HG02884 (cell line): Measurements from ENCODE around the gene FNDC3B.
A peak's percentile ranks its signal among the peaks of the same experiment; 100 is the strongest.

ENCODE experiments used
- ATAC-seq: cut with Tn5 transposase; IDR thresholded peaks from one replicate; pipeline ENCODE4 v1.9.1; 2021; ENCODE audit warnings: mild to moderate bottlenecking, moderate library complexity; ENCODE audit not compliant: unreplicated experiment

Gene FNDC3B

DNA sequence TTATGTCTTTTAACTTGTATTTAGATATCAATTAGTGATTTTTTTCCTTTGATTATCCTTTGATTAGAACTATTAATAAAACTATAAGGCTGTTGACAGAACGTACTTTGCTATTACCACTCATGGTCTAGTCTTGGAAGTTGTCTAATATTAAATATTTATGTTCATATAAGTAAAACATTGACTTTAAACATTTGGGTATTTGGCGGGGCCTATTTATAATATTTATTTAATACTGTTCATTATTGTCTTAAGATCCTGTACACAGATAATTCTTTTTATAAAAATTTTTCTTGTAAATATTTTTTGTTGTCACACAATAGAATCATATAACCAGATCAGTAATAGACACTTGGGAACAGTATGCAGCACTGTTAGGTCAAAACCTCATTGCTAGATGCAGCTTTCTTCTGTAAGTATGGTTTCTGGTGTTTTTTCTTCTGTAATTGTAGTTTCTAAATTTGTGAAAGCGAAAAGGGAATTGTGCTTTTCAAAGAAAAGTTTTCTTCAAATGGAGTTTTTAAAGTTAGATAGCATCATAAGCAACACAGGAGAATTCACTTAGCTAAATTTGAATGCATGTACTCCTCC is 93.4 kb downstream of the FNDC3B start:
- no peak for ATAC-seq

DNA sequence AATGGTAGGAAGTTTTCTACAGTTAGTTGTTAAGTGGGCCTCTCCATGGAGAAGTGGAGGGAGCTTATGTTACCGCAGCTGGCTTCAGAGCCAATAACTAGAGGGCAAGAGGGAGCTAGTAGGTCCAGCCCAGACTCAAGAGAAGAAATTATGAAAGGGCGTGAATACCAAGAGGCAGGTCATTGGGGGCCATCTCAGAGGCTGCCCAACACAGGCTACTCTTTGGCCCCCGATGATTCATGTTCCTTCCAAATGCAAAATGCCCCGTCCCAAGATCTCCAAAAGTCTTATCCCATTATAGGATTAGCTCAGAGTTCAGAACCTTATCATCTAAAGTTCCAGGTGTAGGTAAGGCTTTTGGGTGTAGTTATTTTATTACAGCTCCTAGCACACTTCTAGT is 94.5 kb downstream of the FNDC3B start:
- no peak for ATAC-seq

DNA sequence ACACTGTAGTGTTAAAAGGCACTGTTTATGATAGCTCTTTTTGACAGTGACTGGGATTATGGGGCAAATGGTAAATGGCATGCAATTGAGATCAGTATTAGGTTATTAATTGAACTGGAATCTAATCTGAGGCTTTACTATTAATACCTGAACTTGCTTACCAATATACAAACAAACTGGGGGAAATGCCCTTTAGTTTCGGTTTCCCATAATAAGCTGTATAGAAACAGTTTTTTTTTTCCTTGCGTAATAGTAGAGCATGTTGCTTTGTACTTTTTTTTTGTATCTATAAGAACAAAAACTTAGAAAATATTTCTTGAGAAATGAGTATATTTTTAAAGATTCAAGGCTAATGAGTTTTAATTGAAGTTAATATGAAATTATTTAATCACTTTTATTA is 95.0 kb downstream of the FNDC3B start:
- peak; percentile 29 for ATAC-seq

DNA sequence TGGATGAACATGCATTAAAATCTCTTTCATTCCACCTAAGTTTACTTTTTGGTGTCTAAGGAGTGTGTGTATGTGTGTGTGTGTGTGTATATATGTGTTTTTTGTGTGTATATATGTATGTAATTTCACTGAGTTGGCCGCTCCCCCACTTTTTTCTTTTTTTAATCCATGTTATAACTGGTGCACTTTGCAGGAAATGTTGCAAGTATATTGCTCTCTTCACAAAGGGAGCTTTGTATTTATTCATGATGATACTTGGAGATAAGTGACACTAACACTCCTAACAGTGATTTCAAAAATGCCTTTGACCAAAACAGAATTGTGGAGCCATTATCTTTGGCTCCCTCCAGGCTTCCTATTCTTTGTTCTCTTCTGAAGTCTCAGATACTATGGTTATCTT is 95.8 kb downstream of the FNDC3B start:
- ATAC-seq = no peak

DNA sequence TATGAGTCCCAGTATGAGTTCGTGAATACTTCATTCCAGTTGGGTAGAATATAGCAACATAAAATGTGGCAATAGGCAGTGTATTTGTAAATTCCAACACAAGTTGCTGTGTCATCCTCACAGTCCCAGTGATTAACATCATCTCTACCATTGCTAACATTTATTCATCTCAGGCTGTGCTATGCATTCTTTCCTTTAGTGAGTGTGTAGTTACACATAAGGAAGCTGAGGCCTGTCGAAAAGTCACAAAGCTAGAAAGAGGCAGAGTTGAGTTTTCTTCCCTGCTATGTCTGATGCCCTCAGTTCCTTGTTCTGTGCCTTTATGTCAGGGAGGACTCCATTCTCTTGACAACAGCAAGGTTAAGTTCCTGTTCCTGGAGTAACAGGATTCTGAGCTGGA is 96.4 kb downstream of the FNDC3B start:
- ATAC-seq = no peak

DNA sequence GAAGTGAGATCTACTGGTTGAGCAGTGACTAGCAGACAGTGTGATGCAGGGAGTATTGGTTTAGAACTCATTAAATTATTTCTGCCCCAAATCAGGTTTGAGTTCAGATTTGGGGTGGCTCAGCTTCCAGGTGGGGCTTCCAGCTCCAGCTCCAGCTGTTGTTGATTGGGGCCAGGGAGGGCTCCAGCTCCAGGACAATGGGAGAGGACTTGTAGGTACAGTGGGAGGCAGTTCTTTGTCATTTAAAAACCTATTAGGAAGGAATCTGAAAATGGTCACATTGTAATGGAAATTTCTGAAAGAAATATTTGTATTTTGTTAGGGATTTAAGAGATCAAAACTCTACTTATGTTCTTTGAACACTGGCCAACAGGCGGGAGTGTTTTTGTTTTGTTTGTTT is 97.0 kb downstream of the FNDC3B start:
- ATAC-seq = no peak

DNA sequence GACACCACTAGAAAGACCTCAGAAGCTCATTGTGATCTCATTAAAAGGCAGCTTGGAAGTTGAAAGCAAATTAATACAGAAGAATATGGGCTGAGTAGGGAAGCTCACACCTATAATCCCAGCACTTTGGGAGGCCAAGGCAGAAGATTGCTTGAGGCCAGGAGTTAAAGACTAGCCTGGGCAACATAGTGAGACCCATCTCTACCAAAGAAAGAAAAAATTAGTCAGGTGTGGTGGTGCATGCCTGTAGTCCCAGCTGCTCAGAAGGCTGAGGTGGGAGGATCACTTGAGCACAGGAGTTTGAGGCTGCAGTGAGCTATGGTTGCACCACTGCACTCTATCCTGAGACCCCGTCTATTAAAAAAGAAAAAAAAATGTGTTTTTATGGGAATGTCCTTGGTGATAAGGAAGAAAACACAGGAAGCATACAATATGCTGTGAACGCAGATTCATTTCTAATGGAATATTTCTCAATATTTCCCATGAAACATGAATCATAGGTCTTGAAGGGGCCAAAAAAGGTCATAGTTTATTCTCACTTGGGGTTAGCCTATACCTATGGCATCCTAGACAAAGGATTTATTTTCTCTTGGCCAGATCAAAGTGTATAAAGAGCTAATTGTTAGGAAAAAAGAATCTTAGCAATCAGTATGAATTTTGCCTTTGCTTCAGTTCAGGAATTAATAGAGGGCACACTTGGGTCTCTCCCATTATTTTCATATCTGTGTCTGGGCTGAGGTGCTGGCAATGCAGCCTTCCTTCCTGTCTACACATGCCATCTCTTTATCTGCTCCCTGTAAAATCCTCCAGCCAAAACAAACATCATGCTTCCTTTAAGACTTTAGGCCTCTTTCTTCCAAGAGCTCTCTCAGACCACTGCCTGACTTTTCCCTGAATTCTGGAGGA is 98.2 kb downstream of the FNDC3B start:
- ATAC-seq = no peak

DNA sequence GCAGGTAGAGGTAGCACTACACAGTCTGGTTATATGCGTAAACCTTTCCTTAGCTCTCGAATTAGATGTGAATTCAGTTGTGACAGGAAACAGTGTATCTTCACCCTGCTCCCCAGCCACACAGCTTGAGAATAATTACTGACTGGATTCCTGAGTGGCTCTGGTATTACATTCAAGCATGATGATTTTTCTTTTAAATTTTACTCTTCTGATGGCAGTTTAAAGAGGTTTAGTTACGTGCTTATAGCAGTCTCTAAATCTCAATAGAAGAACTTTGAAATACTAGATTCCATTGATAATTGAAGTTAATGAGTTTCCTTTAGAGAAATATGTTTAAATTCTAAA is 98.8 kb downstream of the FNDC3B start:
- no peak for ATAC-seq

DNA sequence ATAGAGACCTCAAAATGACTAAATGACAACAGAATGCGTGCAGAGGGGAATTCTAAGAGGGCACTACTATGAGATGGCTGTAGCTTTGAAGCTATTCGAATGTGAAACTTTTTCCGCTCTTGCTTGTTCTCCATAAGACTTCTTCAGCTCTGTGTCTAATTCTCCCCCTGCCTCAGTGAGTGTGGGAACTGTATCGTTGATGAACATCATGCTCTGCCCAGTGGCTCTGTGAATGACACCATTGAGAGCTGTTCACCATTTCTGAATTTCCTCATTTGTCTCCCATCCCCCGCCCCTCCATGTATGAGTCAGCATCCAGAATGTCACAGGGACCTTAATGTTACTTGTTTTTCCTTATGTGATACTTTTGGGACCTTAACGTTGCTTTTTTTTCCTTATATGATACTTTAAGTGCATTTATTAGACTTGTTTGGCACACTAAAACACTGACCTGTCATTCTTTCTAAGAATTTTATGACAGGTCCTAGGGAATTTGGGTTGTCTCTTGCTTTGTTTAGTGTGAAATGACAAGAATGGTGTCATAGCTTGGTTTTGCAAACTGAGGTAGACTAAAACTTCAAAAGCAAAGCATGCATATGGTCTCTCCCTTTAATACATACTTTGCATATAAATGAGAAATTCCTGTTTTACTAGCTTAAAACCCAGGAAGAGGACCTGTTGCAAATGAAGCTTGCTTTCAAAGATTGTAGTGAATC is 99.6 kb downstream of the FNDC3B start:
- ATAC-seq = peak; percentile 31

DNA sequence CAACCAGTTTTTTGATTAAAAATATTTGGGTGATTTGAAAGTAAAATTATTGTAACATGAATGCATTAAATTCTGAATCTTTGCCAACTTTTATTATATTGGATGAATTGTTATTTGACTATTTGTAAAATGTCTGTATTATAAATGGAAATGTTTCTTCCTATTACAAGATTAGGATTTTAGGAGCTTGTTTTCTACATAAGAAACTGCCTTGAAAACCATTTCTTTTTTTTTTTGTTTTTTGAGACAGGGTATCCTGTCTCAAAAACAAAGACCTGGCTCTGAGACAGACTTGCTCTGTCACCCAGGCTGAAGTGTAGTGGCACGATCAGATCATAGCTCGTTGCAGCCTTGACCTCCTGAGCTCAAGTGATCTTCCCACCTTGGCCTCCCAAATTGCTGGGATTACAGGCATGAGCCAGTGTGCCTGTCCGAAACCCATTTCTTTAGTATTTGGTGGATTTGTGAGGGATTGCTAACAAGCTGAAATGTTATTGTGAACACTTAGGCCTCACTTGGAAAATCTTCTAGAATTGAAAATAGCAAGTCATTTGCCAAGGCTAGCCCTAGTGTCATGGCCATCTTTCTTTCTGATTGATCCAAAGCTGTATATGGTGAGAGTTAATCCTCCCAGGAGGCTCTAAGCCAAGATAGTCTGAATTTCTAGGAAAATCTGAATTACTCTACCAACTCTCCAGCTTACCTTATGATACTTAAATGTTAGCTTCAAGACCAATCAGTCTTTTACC is 100.3 kb downstream of the FNDC3B start:
- ATAC-seq = no peak

DNA sequence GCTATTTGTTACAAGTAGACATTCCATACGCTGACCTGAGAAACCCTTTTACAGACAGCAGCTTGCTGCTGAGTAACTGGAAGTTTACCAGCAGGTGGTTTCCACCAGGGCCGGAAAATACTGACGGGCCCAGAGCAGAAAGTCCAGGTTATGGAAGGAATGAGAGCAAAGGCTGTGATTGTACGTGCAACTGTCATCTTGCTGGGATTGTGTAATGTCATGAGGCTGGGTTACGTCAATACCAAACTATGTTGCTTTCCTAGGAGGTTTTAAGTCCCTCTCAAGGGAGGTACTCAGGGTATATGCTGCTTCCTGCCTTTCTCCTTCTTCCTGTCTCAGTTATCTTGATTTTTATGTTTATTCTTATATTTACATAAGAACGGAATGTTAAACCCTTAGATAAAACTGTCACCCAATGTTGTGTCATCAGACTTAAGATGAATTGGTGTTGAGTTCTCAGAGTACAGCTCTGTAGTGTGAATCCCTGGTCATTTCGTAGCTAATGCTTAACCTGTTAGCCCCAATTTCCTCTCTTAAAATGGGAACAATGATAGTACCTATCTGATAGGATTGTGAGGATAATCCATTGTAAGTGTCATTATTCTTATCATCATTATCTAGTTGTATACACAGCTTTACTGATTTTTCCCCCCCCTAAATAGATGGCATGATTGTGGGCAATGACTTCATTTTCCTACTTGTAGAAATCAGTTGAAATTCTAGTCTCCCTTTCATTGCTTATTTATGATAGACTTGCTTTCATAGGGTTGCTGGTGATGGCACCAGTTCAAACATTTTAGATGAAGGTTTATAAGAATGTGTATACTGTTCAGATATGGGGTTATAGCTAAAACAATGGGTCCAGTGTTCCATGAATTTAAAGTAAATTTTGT is 101.4 kb downstream of the FNDC3B start:
- no peak for ATAC-seq

DNA sequence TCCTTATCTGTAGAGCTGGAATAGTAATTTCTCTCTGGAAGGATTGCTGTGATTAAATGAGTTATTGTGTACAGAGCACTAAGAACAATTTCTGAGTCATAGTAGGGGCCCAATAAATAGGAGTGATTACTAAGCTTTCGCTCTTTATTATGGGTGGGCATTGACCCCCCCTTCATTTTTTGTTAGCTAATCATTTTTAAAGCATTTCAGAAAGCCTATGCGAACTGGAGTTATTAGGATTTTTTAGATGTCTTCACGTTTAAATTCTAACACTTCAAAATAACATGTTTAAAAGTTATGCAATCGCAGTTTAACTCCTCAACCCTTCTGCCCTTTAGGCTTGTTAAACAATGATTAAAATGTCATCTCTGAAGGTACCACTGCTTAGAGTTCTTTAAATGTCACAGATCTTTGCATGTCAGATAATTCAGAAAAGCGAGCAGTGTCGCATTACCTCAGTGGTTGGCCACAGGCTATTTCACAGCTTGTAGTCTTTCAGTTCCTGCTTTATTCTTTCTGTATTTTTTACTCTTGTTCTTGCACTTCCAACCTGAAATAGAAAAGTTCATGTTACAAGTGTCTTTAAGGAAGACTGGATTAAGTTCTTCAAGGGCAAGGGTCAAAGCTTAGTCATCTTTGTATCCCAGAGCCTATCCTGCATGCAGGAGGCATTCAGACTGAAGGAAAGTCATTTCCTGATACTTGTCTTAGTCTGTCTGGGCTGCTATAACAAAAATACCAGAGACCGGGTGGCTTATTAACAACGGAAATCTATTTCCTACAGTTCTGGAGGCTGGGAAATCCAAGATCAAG is 102.9 kb downstream of the FNDC3B start:
- peak; percentile 65 for ATAC-seq

DNA sequence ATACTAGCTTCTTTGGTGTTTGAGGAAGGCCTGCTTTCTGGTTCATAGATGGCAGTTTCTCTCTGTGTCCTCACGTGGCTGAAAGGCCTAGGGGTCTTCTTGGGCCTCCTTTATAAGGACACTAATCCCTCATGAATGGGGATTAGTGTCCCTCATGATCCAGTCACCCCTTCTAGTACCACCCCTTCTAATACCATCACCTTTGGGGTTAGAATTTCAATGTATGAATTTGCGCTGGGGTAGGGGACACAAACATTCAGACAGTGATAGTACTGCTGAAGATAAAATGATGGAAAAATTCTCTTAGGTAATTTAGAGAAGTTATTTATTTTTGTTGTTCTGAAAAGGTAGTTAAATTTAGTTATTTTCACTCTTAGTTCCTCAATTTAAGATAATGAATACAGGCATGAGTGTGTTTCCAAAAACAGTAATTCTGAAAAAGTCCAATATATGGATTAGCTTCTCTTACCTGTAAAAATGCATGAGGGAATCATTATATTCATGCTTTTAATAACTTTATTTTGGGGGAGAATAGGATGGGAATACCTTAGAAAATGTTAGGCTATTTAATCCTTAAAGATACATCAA is 103.6 kb downstream of the FNDC3B start:
- ATAC-seq = no peak

DNA sequence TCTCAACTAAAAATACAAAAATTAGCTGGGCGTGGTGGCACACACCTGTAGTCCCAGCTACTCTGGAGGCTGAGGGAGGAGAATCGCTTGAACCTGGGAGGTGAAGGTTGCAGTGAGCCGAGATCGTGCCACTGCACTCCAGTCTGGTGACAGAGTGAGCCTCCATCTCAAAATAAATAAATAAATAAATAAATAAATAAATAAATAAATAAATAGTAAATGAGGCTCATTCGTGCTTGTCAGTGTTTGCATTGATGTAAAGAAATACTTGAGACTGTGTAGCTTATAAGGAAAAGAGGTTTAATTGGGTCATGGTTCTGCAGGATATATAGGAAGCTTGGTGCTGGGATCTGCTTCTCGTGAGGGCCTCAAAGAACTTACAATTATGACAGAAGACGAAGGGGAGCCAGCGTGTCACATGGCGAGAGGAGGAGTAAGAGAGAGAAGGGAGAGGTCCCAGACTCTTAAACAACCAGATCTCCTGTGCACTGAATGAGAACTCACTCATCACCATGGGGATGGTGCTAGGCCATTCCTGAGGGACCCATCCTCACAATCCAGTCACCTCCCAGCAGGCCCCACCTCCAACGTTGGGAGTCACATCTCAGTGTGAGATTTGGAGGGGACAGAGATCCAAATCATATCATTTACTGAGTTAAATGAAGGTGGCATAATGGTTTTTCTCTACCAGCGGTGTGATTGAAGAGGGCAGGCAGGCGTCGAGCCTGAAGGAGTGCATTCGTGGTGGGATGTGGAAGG is 104.5 kb downstream of the FNDC3B start:
- ATAC-seq = no peak

DNA sequence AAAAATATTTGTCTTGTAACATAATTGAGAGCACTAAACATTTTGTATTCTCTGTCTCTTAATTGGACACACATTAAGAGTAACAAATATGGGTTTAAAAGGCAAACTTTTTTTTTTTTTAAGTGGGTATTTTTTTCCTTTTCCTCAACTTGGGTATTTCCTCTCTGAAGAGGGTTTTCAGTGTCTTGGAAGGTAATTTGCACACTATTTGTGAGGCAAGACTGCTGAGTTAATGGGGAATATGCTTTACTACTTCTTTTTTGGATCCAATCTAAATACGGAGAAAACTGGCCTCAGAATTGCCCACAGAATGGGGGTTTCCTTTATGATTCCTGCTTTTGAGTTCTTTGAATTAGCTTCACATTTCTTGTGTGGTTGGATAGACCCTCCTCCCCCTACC is 105.2 kb downstream of the FNDC3B start:
- no peak for ATAC-seq

DNA sequence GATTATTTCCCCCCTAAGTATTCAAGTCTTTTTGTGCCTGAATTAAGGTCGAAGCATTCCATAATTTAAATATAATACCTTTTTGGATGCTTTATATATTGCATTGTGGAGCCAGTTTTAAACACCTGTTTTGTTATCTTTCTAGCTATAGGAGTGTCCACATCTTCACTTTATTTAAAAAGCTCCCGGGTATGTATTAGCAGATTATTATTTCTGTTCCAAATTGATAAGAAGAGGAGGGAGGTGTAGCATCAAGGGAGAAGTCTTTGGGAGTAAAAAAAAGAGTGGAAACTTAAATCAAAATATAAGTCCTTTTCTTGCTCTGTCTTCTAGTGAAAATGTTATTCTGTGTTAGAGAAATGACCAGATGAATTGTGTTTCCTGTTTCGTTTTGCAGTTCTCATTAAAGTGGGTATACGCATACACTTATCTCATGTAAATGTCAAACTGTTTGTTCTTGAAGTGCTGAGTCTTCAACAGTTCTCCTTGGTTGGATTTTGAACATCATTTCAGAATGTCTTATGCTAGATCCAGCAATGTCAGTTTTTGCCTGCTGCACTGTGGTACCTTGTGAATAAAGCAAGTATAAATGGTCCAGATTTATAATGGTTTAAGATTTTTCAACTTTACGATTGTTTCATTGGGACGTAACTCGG is 105.8 kb downstream of the FNDC3B start:
- ATAC-seq = no peak

DNA sequence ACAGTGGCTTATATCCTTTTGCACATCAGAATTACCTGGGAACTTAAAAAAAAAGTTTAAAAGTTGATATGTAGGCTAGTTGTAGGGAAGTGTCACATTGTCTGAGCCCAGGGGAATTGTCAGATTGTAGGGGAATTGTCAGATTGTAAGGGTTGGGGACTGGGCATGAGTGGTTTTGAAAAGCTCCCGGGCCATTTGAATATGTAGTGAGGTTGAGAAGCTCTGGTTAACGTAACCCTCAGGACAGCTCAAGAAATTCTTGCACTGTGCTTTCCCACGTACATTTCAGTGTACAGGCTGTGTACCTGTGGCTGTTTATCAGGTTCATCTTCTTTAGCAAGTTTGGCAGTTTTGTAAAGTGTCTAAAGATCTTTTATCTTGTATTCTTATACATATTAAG is 107.0 kb downstream of the FNDC3B start:
- ATAC-seq = no peak
